ENCODE results near the gene ARFGEF2. TPM values are rescaled to one million over a fixed set of nuclear protein-coding genes. Genes with fewer than 3 reads are reported as not detected.

The ARFGEF2 gene
- total and polyA plus RNA-seq, 8 donors = 6.9 to 26.2 (median 23.0) TPM

DNA sequence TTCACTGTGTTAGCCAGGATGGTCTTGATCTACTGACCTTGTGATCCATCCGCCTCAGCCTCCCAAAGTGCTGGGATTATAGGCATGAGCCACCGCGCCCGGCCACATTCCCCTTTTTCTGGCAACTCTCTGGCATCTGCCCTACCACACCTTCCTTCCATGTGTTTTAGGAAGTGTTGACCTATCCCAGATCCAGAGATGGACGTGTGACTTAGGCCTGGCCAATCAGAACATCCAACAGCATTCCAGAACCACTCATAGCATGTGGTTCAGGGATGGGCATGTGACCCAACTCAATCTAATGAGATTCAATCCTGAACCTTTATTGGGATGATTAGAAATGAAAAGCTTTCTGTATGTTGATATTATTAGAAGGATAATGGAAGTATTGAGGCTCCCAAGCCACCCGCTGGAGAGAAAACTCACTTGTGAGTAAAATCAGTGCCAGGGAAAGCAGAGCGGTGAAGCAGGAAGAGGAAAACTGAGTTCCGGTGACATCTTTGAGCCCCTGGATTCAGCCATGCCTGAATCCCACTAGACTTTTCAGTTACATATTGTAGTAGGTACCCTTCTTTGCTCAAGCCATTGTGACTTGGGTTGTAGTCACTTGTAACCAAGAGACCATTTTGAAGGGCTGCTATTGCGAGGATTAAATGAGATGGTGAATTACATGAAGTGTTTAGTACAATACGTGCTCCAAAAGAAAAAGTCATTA lies 42.8 kb upstream of the ARFGEF2 start:
- Histone ChIP-seq H3K36me3 (no peaks in the 10 kb centered on the region), H3K9me3 (no peaks in the 10 kb centered on the region), H3K27ac (no peak overlapping the region), H3K4me3 (no peak overlapping the region), H3K27me3 (no peaks in the 10 kb centered on the region), H3K4me1 (no peaks in the 10 kb centered on the region)
- TF ChIP-seq, protein P1, sequence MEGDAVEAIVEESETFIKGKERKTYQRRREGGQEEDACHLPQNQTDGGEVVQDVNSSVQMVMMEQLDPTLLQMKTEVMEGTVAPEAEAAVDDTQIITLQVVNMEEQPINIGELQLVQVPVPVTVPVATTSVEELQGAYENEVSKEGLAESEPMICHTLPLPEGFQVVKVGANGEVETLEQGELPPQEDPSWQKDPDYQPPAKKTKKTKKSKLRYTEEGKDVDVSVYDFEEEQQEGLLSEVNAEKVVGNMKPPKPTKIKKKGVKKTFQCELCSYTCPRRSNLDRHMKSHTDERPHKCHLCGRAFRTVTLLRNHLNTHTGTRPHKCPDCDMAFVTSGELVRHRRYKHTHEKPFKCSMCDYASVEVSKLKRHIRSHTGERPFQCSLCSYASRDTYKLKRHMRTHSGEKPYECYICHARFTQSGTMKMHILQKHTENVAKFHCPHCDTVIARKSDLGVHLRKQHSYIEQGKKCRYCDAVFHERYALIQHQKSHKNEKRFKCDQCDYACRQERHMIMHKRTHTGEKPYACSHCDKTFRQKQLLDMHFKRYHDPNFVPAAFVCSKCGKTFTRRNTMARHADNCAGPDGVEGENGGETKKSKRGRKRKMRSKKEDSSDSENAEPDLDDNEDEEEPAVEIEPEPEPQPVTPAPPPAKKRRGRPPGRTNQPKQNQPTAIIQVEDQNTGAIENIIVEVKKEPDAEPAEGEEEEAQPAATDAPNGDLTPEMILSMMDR (IDR thresholded peaks at IDR 0.05) = no peak
- DNase-seq = no peak
- intact Hi-C loops (cut with DNase I) = no loop called here
- FAIRE-seq = no peak
- WGBS, 2 donors = 89 to 90% methylated on average over 10 of the region's 10 CpGs
- ATAC-seq = no peak

DNA sequence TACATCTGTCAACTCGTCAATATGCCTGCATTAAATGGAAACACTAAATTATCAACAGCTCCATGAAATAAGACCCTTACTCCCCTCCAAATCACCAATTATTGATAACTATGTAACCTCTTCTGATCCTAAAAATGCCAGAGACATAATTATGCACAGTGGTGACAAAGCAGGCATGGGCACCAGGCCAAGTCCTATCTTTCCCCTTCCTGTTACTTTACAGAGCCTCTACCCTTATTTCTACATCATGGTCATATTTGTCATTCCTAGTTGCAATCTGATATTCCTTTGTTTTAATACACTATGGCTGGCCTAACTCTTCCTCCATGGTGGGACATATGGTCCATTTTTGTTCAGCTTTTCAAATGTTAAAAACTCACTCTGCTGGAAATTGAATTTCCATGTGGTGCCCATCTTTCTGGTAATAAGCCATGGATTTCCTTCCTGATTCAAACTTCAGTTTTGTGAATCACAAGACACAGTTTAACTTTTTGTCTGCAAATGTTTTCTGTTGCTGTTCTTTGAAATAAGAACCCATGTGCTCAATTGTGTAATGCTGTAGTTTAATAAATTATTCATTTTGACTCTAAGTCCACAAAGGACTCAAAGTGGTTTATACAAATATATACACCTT lies 41.8 kb upstream of the ARFGEF2 start:
- ATAC-seq = no peak
- intact Hi-C loops (cut with DNase I) = no loop called here
- no peaks in the 10 kb centered on the region for H3K27me3 ChIP-seq
- WGBS, 2 donors = 68% methylated on average over 1 of the region's 1 CpG
- H3K4me1 ChIP-seq = no peaks in the 10 kb centered on the region
- TF ChIP-seq, protein P1 (IDR thresholded peaks at IDR 0.05) = no peak
- H3K27ac ChIP-seq = no peak overlapping the region
- no peak overlapping the region for H3K4me3 ChIP-seq
- no peaks in the 10 kb centered on the region for H3K9me3 ChIP-seq
- no peaks in the 10 kb centered on the region for H3K36me3 ChIP-seq
- DNase-seq = no peak
- no peak for FAIRE-seq

DNA sequence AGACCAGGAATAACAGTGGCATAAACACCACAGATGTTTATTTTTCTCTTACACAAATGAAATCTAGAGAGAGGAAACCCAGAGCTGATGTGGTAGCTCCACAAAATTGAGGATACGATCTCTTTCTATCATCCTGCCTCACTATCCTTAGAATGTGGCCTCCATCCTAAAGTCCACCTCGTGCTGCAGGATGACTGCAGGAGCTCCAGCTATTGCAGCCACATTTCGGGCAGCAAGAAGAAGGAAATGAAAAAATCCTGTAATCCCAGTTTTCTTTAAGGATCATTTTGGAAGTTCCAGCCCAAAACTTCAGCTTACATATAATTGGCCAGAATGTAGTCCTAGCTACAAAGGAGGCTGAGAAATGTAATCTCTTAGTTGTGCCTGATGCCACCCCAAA lies 41.2 kb upstream of the ARFGEF2 start:
- FAIRE-seq (no peak), DNase-seq (no peak), ATAC-seq (no peak)
- no peaks in the 10 kb centered on the region for H3K27me3 ChIP-seq
- TF ChIP-seq, protein P1 (IDR thresholded peaks at IDR 0.05) = no peak
- no peaks in the 10 kb centered on the region for H3K4me1 ChIP-seq
- H3K36me3 ChIP-seq = no peaks in the 10 kb centered on the region
- H3K9me3 ChIP-seq = no peaks in the 10 kb centered on the region
- WGBS, 2 donors = 85 to 86% methylated on average over 3 of the region's 3 CpGs
- no peak overlapping the region for H3K27ac ChIP-seq
- intact Hi-C loops (cut with DNase I) = no loop called here
- H3K4me3 ChIP-seq = no peak overlapping the region

DNA sequence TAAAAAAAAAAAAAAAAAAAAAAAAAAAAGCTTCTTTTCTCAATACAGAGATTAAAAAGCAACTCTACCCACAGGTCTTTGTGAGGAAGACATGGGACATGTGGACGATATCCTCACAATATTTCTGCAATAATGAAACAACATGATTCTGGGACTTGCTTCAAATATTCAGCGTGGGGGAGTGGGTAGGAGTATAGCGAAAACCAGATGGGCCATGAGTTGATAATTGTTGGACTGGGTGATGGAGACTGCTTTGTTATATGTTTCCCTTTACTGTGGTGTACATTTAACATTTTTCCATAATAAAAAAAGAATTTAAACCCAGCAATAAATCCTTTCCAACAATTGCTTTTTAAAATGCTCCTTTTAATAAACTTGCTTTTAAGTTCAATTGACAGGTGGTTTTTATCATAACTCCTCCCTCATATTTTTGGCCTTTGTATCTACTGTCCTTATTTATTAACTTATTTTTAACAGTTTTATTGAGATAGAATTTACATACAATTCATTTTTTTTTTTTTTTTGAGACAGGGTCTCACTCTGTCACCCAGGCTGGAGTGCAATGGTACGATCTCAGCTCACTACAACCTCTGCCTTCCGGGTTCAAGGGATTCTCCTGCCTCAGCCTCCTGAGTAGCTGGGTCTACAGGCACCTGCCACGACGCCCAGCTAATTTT lies 40.4 kb upstream of the ARFGEF2 start:
- FAIRE-seq (no peak), ATAC-seq (no peak), DNase-seq (no peak)
- 81 to 89% methylated on average over 7 of the region's 7 CpGs for WGBS, 2 donors
- no peaks in the 10 kb centered on the region for H3K36me3 ChIP-seq
- no peak overlapping the region for H3K4me3 ChIP-seq
- H3K9me3 ChIP-seq = no peaks in the 10 kb centered on the region
- H3K27ac ChIP-seq = no peak overlapping the region
- no peaks in the 10 kb centered on the region for H3K4me1 ChIP-seq
- TF ChIP-seq, protein P1 (IDR thresholded peaks at IDR 0.05) = no peak
- intact Hi-C loops (cut with DNase I) = no loop called here
- H3K27me3 ChIP-seq = no peaks in the 10 kb centered on the region
